Trophoblast cell (in vitro differentiated cells and primary cell): ENCODE results near the gene ATL2.
A peak's percentile ranks its signal among the peaks of the same experiment; 100 is the strongest.
"Not testable (repeated sequence)": the region's sequence is repeated elsewhere in the genome, so short reads cannot be mapped to it uniquely, and the experiment has no call there.

Source experiments
- DNase-seq, 2 donors: peaks; one replicate each; pipeline ENCODE4 v3.0.0-alpha.2; 2016
- H2AFZ ChIP-seq: 2 replicates; pipeline ENCODE4 v1.6.1; 2013; ENCODE audit warnings: low read length, moderate library complexity, mild to moderate bottlenecking; ENCODE audit not compliant: insufficient read depth, poor library complexity
- H2AK5ac ChIP-seq: 2 replicates; pipeline ENCODE4 v1.6.1; 2013; ENCODE audit warnings: mild to moderate bottlenecking, low read length
- H2BK120ac ChIP-seq: 2 replicates; pipeline ENCODE4 v1.6.1; 2013; ENCODE audit warnings: low read length, mild to moderate bottlenecking, moderate library complexity; ENCODE audit not compliant: insufficient read depth, poor library complexity
- H2BK12ac ChIP-seq: 2 replicates; pipeline ENCODE4 v1.6.1; 2013; ENCODE audit warnings: mild to moderate bottlenecking, low read length, moderate library complexity
- H2BK5ac ChIP-seq: 2 replicates; pipeline ENCODE4 v1.6.1; 2013; ENCODE audit warnings: low read length, low read depth, moderate library complexity, mild to moderate bottlenecking; ENCODE audit not compliant: poor library complexity
- H3K14ac ChIP-seq: 2 replicates; pipeline ENCODE4 v1.6.1; 2013; ENCODE audit warnings: mild to moderate bottlenecking, low read length
- H3K18ac ChIP-seq: 2 replicates; pipeline ENCODE4 v1.6.1; 2013; ENCODE audit warnings: mild to moderate bottlenecking, low read length
- H3K23ac ChIP-seq: 2 replicates; pipeline ENCODE4 v1.6.1; 2013; ENCODE audit warnings: low read length
- H3K27ac ChIP-seq: 2 replicates; pipeline ENCODE4 v1.5.1; 2013; ENCODE audit warnings: low read depth, mild to moderate bottlenecking, inconsistent platforms, low read length, moderate library complexity
- H3K27me3 ChIP-seq: 2 replicates; pipeline ENCODE4 v1.6.1; 2013; ENCODE audit warnings: inconsistent platforms, mild to moderate bottlenecking, low read length, moderate library complexity; ENCODE audit not compliant: insufficient read depth
- H3K36me3 ChIP-seq, 2 experiments: 1 replicate in 1 of 2; 2 replicates in 1 of 2; pipeline ENCODE4 v1.6.1; 2013; ENCODE audit warnings: low read length in 2 of 2, mild to moderate bottlenecking in 2 of 2, moderate library complexity in 1 of 2; ENCODE audit not compliant: insufficient read depth in 2 of 2, control insufficient read depth in 1 of 2
- H3K4ac ChIP-seq: 2 replicates; pipeline ENCODE4 v1.6.1; 2013; ENCODE audit warnings: low read depth, mild to moderate bottlenecking, low read length, moderate library complexity
- H3K4me1 ChIP-seq, 2 experiments: 1 replicate in 1 of 2; 2 replicates in 1 of 2; pipeline ENCODE4 v1.6.1; 2013; ENCODE audit warnings: low read length in 2 of 2, mild to moderate bottlenecking in 2 of 2, moderate library complexity in 1 of 2; ENCODE audit not compliant: insufficient read depth in 2 of 2, control insufficient read depth in 1 of 2
- H3K4me2 ChIP-seq: 2 replicates; pipeline ENCODE4 v1.6.1; 2013; ENCODE audit warnings: inconsistent platforms, mild to moderate bottlenecking, low read length, moderate library complexity
- H3K4me3 ChIP-seq: 2 replicates; pipeline ENCODE4 v1.5.1; 2013; ENCODE audit warnings: mild to moderate bottlenecking, low read depth, low read length, inconsistent platforms
- H3K79me1 ChIP-seq: one replicate; pipeline ENCODE4 v1.6.1; 2013; ENCODE audit warnings: low read length
- H3K79me2 ChIP-seq: 2 replicates; pipeline ENCODE4 v1.6.1; 2013; ENCODE audit warnings: low read length, mild to moderate bottlenecking; ENCODE audit not compliant: control insufficient read depth, insufficient read depth, poor library complexity
- H3K9ac ChIP-seq: 2 replicates; pipeline ENCODE4 v1.6.1; 2013; ENCODE audit warnings: mild to moderate bottlenecking, low read length
- H3K9me3 ChIP-seq: 2 replicates; pipeline ENCODE4 v1.6.1; 2013; ENCODE audit warnings: low read depth, mild to moderate bottlenecking, control low read depth, inconsistent platforms, low read length; ENCODE audit not compliant: insufficient read depth
- H4K12ac ChIP-seq: 2 replicates; pipeline ENCODE4 v1.6.1; 2013; ENCODE audit warnings: low read depth, mild to moderate bottlenecking, low read length, moderate library complexity
- H4K8ac ChIP-seq: 2 replicates; pipeline ENCODE4 v1.6.1; 2013; ENCODE audit warnings: low read depth, mild to moderate bottlenecking, low read length, moderate library complexity
- H4K91ac ChIP-seq: one replicate; pipeline ENCODE4 v1.6.1; 2013; ENCODE audit warnings: low read depth, mild to moderate bottlenecking, low read length, moderate library complexity
- WGBS: extraction: QIAGEN DNeasy Blood & Tissue Kit; methylation state at CpG from one replicate; pipeline ENCODE4 v1.1.7; 2013; ENCODE audit warnings: missing lambda C conversion rate; ENCODE audit not compliant: insufficient read length, insufficient coverage; ENCODE audit errors: extremely low coverage; 5-methylcytosine and 5-hydroxymethylcytosine counted together

ATL2 gene

DNA sequence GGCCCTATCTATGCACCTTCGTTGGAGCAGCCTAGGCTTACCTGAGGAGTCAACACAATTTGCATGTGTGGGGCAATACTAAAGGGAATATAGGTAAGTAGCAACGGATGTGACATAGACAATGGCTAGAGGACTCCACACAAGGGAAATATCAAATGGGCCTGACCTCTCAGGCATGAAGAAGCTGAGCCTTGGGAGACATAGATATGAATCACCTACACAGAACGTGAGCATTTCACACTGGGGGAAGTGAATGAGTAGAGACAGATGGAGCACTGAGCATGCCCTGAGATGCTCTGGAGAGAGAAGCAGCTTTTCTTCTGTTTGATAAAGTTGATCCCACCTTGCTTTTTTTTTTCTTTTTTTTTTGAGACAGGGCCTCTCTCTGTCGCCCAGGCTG lies 97.9 kb downstream of the ATL2 start:
- H3K36me3 ChIP-seq: no peaks in the 10 kb centered on the region
- no peak overlapping the region for H4K12ac ChIP-seq
- no peak overlapping the region for H3K4me2 ChIP-seq

DNA sequence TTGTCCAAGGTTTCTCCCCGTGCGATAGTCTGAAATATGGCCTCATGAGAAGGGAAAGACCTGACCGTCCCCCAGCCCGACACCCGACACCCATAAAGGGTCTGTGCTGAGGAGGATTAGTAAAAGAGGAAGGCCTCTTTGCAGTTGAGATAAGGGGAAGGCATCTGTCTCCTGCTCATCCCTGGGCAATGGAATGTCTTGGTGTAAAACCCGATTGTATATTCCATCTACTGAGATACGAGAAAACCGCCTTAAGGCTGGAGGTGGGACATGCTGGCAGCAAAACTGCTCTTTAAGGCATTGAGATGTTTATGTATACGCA lies 99.0 kb downstream of the ATL2 start:
- H3K23ac ChIP-seq, H3K18ac ChIP-seq, H2BK120ac ChIP-seq, H2BK12ac ChIP-seq, H3K79me1 ChIP-seq, H2BK5ac ChIP-seq, H3K27me3 ChIP-seq, H3K9ac ChIP-seq, H2AFZ ChIP-seq, H3K4me3 ChIP-seq, H4K12ac ChIP-seq, H2AK5ac ChIP-seq, H4K91ac ChIP-seq, H3K27ac ChIP-seq, H3K4ac ChIP-seq, H3K14ac ChIP-seq, H3K36me3 ChIP-seq, H3K9me3 ChIP-seq, H4K8ac ChIP-seq, H3K4me2 ChIP-seq, H3K79me2 ChIP-seq: not testable (repeated sequence)
- peaks cover 0 to 12% of the 10 kb centered on the region in 2 experiments for H3K4me1 ChIP-seq
- peak; percentile 22 to 53 for DNase-seq
- WGBS: no CpG with 5 or more reads among the region's 9 CpGs

More for the DNA sequence above, 97.9 kb downstream of the ATL2 start:
- H3K4ac ChIP-seq: no peak overlapping the region
- H3K18ac ChIP-seq: no peak overlapping the region
- H2BK120ac ChIP-seq: no peak overlapping the region
- H3K79me2 ChIP-seq: no peaks in the 10 kb centered on the region
- no peak overlapping the region for H2BK12ac ChIP-seq
- no peaks in the 10 kb centered on the region for H3K9me3 ChIP-seq
- peak in 1 of 2 donors; percentile 45 for DNase-seq
- H3K9ac ChIP-seq: no peak overlapping the region
- H2AFZ ChIP-seq: no peak overlapping the region
- no peaks in the 10 kb centered on the region for H3K79me1 ChIP-seq
- no CpG with 5 or more reads among the region's 4 CpGs for whole genome bisulfite sequencing
- H3K27me3 ChIP-seq: no peaks in the 10 kb centered on the region
- H2BK5ac ChIP-seq: no peak overlapping the region
- H4K8ac ChIP-seq: no peak overlapping the region
- no peak overlapping the region for H3K4me3 ChIP-seq
- no peak overlapping the region for H3K14ac ChIP-seq
- H4K91ac ChIP-seq: no peak overlapping the region
- H3K23ac ChIP-seq: no peak overlapping the region
- no peak overlapping the region for H2AK5ac ChIP-seq
- peaks cover 0 to 12% of the 10 kb centered on the region in 2 experiments for H3K4me1 ChIP-seq
- no peak overlapping the region for H3K27ac ChIP-seq

DNA sequence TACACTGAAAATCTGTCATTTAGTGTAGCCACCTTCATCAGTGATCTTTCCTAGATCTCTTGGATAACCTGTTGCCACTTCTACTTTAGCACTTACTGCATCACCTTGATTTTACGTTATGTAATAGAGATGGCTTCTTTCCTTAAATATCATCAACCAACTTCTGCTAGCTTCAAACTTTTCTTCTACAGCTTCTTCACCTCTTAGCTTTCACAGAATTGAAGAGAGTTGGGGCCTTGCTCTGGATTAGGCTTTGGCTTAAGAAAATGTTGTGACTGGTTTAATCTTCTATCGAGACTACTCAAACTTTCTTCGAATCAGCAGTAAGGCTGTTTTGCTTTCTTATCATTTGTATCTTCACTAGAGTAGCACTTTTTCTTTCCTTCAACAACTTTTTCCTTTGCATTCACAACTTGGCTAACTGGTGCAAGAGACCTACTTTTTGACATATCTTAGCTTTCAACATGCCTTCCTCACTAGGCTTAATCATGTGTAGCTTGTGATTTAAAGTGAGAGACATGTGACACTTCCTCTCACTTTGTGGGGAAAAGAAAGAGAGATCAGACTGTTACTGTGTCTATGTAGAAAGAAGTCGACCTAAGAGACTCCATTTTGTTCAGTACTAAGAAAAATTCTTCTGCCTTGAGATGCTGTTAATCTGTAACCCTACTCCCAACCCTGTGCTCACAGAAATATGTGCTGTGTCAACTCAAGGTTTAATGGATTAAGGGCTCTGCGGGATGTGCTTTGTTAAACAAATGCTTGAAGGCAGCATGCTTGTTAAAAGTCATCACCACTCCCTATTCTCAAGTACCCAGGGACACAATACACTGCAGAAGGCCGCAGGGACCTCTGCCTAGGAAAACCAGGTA lies 99.6 kb downstream of the ATL2 start:
- DNase-seq: no peak
- no peak overlapping the region for H2BK12ac ChIP-seq
- no CpG with 5 or more reads among the region's 6 CpGs for WGBS
- no peak overlapping the region for H2AK5ac ChIP-seq
- no peak overlapping the region for H3K14ac ChIP-seq
- no peak overlapping the region for H4K12ac ChIP-seq
- H2BK120ac ChIP-seq: no peak overlapping the region
- no peaks in the 10 kb centered on the region for H3K9me3 ChIP-seq
- H3K9ac ChIP-seq: no peak overlapping the region
- H3K23ac ChIP-seq: no peak overlapping the region
- no peak overlapping the region for H4K8ac ChIP-seq
- no peak overlapping the region for H2BK5ac ChIP-seq
- no peak overlapping the region for H3K18ac ChIP-seq
- no peak overlapping the region for H3K27ac ChIP-seq
- no peak overlapping the region for H3K4me3 ChIP-seq
- no peak overlapping the region for H3K4me2 ChIP-seq
- H3K79me2 ChIP-seq: no peaks in the 10 kb centered on the region
- H2AFZ ChIP-seq: no peak overlapping the region
- no peak overlapping the region for H4K91ac ChIP-seq
- H3K36me3 ChIP-seq: no peaks in the 10 kb centered on the region
- no peaks in the 10 kb centered on the region for H3K79me1 ChIP-seq
- H3K27me3 ChIP-seq: no peaks in the 10 kb centered on the region
- H3K4me1 ChIP-seq: peaks cover 0 to 12% of the 10 kb centered on the region in 2 experiments
- no peak overlapping the region for H3K4ac ChIP-seq

DNA sequence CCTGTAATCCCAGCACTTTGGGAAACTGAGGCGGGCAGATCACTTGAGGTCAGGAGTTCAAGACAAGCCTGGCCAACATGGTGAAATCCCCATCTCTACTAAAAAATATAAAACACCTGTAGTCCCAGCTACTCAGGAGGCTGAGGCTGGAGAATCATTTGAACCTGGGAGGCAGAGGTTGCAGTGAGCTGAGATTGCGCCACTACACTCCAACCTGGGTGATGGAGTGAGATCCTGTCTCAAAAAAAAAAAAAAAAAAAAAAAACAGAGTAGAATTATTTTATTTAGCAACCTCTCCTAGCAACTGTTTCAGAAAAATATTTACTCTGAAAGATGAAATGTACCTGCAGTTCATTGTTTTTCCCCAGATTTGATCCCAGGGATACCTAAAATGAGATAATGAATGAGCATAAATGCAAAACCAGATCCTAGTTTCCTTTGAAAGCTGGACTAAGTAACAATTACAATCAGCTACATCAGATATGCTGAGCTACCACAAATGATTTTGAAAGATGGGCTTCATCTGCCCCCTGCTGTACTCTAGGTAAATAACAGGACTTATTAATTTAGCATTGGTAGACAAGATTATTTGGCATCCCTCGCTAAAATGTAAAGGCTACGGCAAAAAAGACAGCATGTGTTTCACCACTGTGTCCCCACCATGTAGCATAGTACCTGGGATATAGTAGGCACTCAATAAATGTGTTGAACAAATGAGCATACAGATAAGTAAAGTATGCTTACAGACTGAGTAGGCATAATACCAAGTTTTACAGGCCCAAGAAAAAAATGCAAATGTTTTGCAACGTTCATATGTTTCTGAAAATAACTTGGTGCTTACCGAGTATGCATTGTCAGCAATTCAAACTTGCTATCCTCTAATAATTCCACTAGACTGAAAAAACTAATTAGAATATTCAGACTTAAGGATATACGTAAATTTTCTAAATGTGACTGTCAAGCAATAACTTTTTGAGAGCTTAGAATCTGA lies 102.5 kb downstream of the ATL2 start:
- Histone ChIP-seq H3K9me3 (no peaks in the 10 kb centered on the region), H3K4me2 (no peak overlapping the region), H3K9ac (no peak overlapping the region), H3K23ac (no peak overlapping the region), H3K14ac (no peak overlapping the region), H2BK12ac (no peak overlapping the region), H3K4me1 (peaks cover 0 to 12% of the 10 kb centered on the region in 2 experiments), H3K79me2 (no peaks in the 10 kb centered on the region), H3K4me3 (no peak overlapping the region), H3K36me3 (no peaks in the 10 kb centered on the region), H3K79me1 (no peaks in the 10 kb centered on the region), H3K4ac (no peak overlapping the region), H2BK5ac (no peak overlapping the region), H2BK120ac (no peak overlapping the region), H4K8ac (no peak overlapping the region), H4K91ac (no peak overlapping the region), H4K12ac (no peak overlapping the region), H3K27ac (no peak overlapping the region), H3K18ac (no peak overlapping the region), H2AK5ac (no peak overlapping the region), H2AFZ (no peak overlapping the region), H3K27me3 (no peaks in the 10 kb centered on the region)
- WGBS: no CpG with 5 or more reads among the region's 7 CpGs
- peak; percentile 57 to 89 for DNase-seq
